IMR-90 (cell line): Measurements from ENCODE around the gene UNK. TPM values are rescaled to one million over a fixed set of nuclear protein-coding genes. Genes with fewer than 3 reads are reported as not detected.

Experiments
- ATAC-seq: fragments of 200-7000 bp; cut with Tn5 transposase; 2 replicates; pipeline ENCODE4 v1.9.1; 2020; ENCODE audit warnings: low read depth, mild to moderate bottlenecking, moderate library complexity
- BruUV-seq: library from RNA; stranded (reverse); fragments of 400-500 nt; replicated peaks from 2 replicates; lab custom pipeline; 2021; lab: Mats Ljungman, UMichigan
- CTCF ChIA-PET: fragments of 300-600 bp; formaldehyde crosslinking; extraction: SDS; loops from one replicate; lab custom pipeline; 2021; ENCODE audit warnings: antibody characterized with exemption; lab: Yijun Ruan, JAX
- POLR2A ChIA-PET: fragments of 300-600 bp; sonication (Branson Sonifier 250); formaldehyde crosslinking; loops from one replicate; lab custom pipeline; 2022; ENCODE audit warnings: antibody characterized with exemption; ENCODE audit not compliant: unreplicated experiment; lab: Charles Lee
- DNase-seq: peaks from one replicate; pipeline ENCODE4 v3.0.0; 2013
- H2AFZ ChIP-seq: replicated peaks from 2 replicates; pipeline ENCODE3; 2013; ENCODE audit warnings: low read length, mild to moderate bottlenecking; ENCODE audit not compliant: poor library complexity
- H2AK5ac ChIP-seq: 2 replicates; pipeline ENCODE4 v1.6.1; 2013; ENCODE audit warnings: low read depth, low read length, inconsistent platforms
- H2AK9ac ChIP-seq: replicated peaks from 2 replicates; pipeline ENCODE3; 2013; ENCODE audit warnings: mild to moderate bottlenecking, low read depth, low read length, moderate library complexity; ENCODE audit not compliant: poor library complexity
- H2BK120ac ChIP-seq: 2 replicates; pipeline ENCODE4 v1.6.1; 2013; ENCODE audit warnings: low read depth, low read length, inconsistent platforms
- H2BK15ac ChIP-seq: 3 replicates; pipeline ENCODE4 v1.6.1; 2013; ENCODE audit warnings: low read depth, low read length, inconsistent platforms
- H2BK20ac ChIP-seq: 2 replicates; pipeline ENCODE4 v1.6.1; 2013; ENCODE audit warnings: low read depth, mild to moderate bottlenecking, inconsistent platforms, low read length, moderate library complexity
- H2BK5ac ChIP-seq: 2 replicates; pipeline ENCODE4 v1.6.1; 2013; ENCODE audit warnings: mild to moderate bottlenecking, low read depth, low read length, inconsistent platforms; ENCODE audit not compliant: poor library complexity, severe bottlenecking
- H3K14ac ChIP-seq: replicated peaks from 2 replicates; pipeline ENCODE4 v1.6.1; 2013; ENCODE audit warnings: low read depth, low read length, inconsistent platforms
- H3K18ac ChIP-seq: 2 replicates; pipeline ENCODE4 v1.6.1; 2013; ENCODE audit warnings: low read depth, low read length, control low read depth
- H3K23ac ChIP-seq: 2 replicates; pipeline ENCODE4 v1.6.1; 2013; ENCODE audit warnings: low read depth, low read length, inconsistent platforms
- H3K27ac ChIP-seq: 2 replicates; pipeline ENCODE4 v1.5.1; 2013; ENCODE audit warnings: mild to moderate bottlenecking, control low read depth, low read length; ENCODE audit not compliant: insufficient read depth
- H3K27me3 ChIP-seq: 2 replicates; pipeline ENCODE4 v1.6.1; 2013; ENCODE audit warnings: low read length; ENCODE audit not compliant: control insufficient read depth, insufficient read depth
- H3K36me3 ChIP-seq: 2 replicates; pipeline ENCODE4 v1.6.1; 2013; ENCODE audit warnings: low read length, mixed read lengths; ENCODE audit not compliant: control insufficient read depth, insufficient read depth
- H3K4ac ChIP-seq: 2 replicates; pipeline ENCODE4 v1.6.1; 2013; ENCODE audit warnings: low read depth, low read length, inconsistent platforms
- H3K4me1 ChIP-seq: 2 replicates; pipeline ENCODE4 v1.6.1; 2013; ENCODE audit warnings: low read length, mixed read lengths; ENCODE audit not compliant: control insufficient read depth, insufficient read depth
- H3K4me2 ChIP-seq: 2 replicates; pipeline ENCODE4 v1.6.1; 2013; ENCODE audit warnings: low read depth, mild to moderate bottlenecking, control low read depth, low read length, moderate library complexity
- H3K4me3 ChIP-seq: 2 replicates; pipeline ENCODE4 v1.5.1; 2013; ENCODE audit warnings: low read depth, mild to moderate bottlenecking, control low read depth, low read length, moderate library complexity; ENCODE audit not compliant: insufficient read depth
- H3K56ac ChIP-seq: 2 replicates; pipeline ENCODE4 v1.6.1; 2013; ENCODE audit warnings: low read length, inconsistent platforms; ENCODE audit not compliant: insufficient read depth; ENCODE audit errors: extremely low read depth
- H3K79me1 ChIP-seq, 2 experiments: 2 replicates each; pipeline ENCODE4 v1.6.1; 2013; ENCODE audit warnings: low read length in 2 of 2, inconsistent platforms in 1 of 2, low read depth in 1 of 2
- H3K9ac ChIP-seq: 2 replicates; pipeline ENCODE4 v1.6.1; 2013; ENCODE audit warnings: low read depth, low read length, control low read depth
- H3K9me1 ChIP-seq: 2 replicates; pipeline ENCODE4 v1.6.1; 2013; ENCODE audit warnings: low read length, inconsistent platforms; ENCODE audit not compliant: insufficient read depth
- H3K9me3 ChIP-seq: 2 replicates; pipeline ENCODE4 v1.6.1; 2013; ENCODE audit warnings: low read length; ENCODE audit not compliant: control insufficient read depth, insufficient read depth
- H4K20me1 ChIP-seq: 2 replicates; pipeline ENCODE4 v1.6.1; 2013; ENCODE audit warnings: low read length, inconsistent platforms; ENCODE audit not compliant: insufficient read depth
- H4K5ac ChIP-seq: 2 replicates; pipeline ENCODE4 v1.6.1; 2013; ENCODE audit warnings: mild to moderate bottlenecking, low read depth, low read length, control low read depth
- H4K8ac ChIP-seq, 2 experiments: 2 replicates each; pipeline ENCODE4 v1.6.1; 2013; ENCODE audit warnings: low read depth in 2 of 2, low read length in 2 of 2, control low read depth in 1 of 2, inconsistent platforms in 1 of 2
- H4K91ac ChIP-seq: 2 replicates; pipeline ENCODE4 v1.6.1; 2013; ENCODE audit warnings: low read depth, low read length, inconsistent platforms; ENCODE audit not compliant: insufficient read depth
- CEBPB ChIP-seq: IDR thresholded peaks from 2 replicates; pipeline ENCODE4 v1.6.1; 2012; ENCODE audit warnings: low read depth, low read length, improper control_type of control experiment
- FOS ChIP-seq: fragments of 150-350 bp; IDR thresholded peaks from 2 replicates; pipeline ENCODE4 v1.6.1; 2016; ENCODE audit warnings: low read depth, low read length
- MAZ ChIP-seq: IDR thresholded peaks from 2 replicates; pipeline ENCODE4 v1.6.1; 2012; ENCODE audit warnings: low read depth, mild to moderate bottlenecking, low read length, improper control_type of control experiment, moderate library complexity, borderline replicate concordance
- MXI1 ChIP-seq: IDR thresholded peaks from 2 replicates; pipeline ENCODE4 v1.6.1; 2012; ENCODE audit warnings: low read depth, mild to moderate bottlenecking, low read length, moderate library complexity, borderline replicate concordance
- NFE2L2 ChIP-seq: fragments of 150-350 bp; IDR thresholded peaks from 2 replicates; pipeline ENCODE4 v1.6.1; 2016; ENCODE audit warnings: low read depth, mild to moderate bottlenecking, low read length
- POLR2A ChIP-seq: IDR thresholded peaks from 2 replicates; pipeline ENCODE4 v1.6.1; 2012; ENCODE audit warnings: mild to moderate bottlenecking, low read depth, low read length
- RAD21 ChIP-seq: IDR thresholded peaks from 2 replicates; pipeline ENCODE4 v1.6.1; 2012; ENCODE audit warnings: low read length, improper control_type of control experiment
- RCOR1 ChIP-seq: IDR thresholded peaks from 2 replicates; pipeline ENCODE4 v1.6.1; 2012; ENCODE audit warnings: mild to moderate bottlenecking, low read length, improper control_type of control experiment; ENCODE audit not compliant: insufficient replicate concordance
- RFX5 ChIP-seq: IDR thresholded peaks from 2 replicates; pipeline ENCODE4 v1.8.0; 2012; ENCODE audit warnings: low read depth, mild to moderate bottlenecking, low read length, moderate library complexity
- SMC3 ChIP-seq: fragments of 150-350 bp; IDR thresholded peaks from 2 replicates; pipeline ENCODE4 v1.6.1; 2016; ENCODE audit warnings: low read depth, mild to moderate bottlenecking, antibody characterized with exemption, low read length, moderate library complexity
- WGBS, 2 experiments: methylation state at CpG; one replicate each; pipeline versions ENCODE4 v1.1.5 to v1.1.7; 2013; ENCODE audit warnings: missing lambda C conversion rate in 2 of 2; ENCODE audit not compliant: insufficient read length in 1 of 2; ENCODE audit errors: extremely low coverage in 2 of 2; 5-methylcytosine and 5-hydroxymethylcytosine counted together
- dilution Hi-C: fragments of 300-500 bp; cut with HindIII; formaldehyde crosslinking; loops from one replicate; pipeline ENCODE4 v1.14.3; 2018; ENCODE audit warnings: low sequenced_read_pairs; ENCODE audit not compliant: unreplicated experiment
- in situ Hi-C: fragments of 300-500 bp; cut with MboI; formaldehyde crosslinking; loops from 3 replicates; pipeline ENCODE4 v1.14.3; 2019; ENCODE audit warnings: low sequenced_read_pairs, inconsistent platforms, mixed read lengths
- intact Hi-C: fragments of 100-400 bp; cut with micrococcal nuclease; formaldehyde crosslinking; loops from 2 replicates; pipeline ENCODE4 v1.10.0; 2022
- polyA plus RNA-seq, 3 experiments: library from polyadenylated mRNA; depleted of rRNA; stranded (reverse); fragments of >200 nt; gene quantifications; 2 replicates each; pipeline ENCODE4 v1.2.3, GENCODE V29; 2012; ENCODE audit warnings: low replicate concordance in 1 of 3
- total RNA-seq: library from RNA; depleted of rRNA; stranded (reverse); fragments of >200 nt; gene quantifications from 2 replicates; pipeline ENCODE4 v1.2.3, GENCODE V29; 2012
- TF ChIP-seq, protein P1 (sequence below): conservative IDR thresholded peaks from 2 replicates; pipeline ENCODE4 v1.5.1; 2012; ENCODE audit warnings: mild to moderate bottlenecking, low read depth, low read length, improper control_type of control experiment
- TF ChIP-seq, protein P2 (sequence below): fragments of 150-350 bp; IDR thresholded peaks from 2 replicates; pipeline ENCODE4 v1.6.1; 2016; ENCODE audit warnings: low read depth, mild to moderate bottlenecking, low read length, moderate library complexity, borderline replicate concordance

Gene UNK
- total and polyA plus RNA-seq, 2 of the 4 experiments (the other 2 are of a cell fraction), result 15.4 to 17.3 TPM

DNA sequence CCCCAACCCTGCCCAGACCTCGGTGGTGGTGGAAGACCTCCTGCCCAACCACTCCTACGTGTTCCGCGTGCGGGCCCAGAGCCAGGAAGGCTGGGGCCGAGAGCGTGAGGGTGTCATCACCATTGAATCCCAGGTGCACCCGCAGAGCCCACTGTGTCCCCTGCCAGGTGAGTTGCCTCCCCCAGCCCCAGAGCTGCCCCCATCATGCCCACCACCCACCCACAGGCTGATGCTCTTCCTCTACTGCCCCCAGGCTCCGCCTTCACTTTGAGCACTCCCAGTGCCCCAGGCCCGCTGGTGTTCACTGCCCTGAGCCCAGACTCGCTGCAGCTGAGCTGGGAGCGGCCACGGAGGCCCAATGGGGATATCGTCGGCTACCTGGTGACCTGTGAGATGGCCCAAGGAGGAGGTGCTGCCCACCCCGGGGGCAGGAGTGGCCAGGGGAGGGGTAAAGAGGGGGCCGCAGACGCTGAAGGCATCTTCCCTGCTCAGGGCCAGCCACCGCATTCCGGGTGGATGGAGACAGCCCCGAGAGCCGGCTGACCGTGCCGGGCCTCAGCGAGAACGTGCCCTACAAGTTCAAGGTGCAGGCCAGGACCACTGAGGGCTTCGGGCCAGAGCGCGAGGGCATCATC, 28.0 kb upstream of the UNK start:
- CTCF ChIA-PET, result no interaction called here
- Histone ChIP-seq H3K4me2 (no peak overlapping the region), H2AK9ac (no peak overlapping the region), H3K79me1 (no peaks in the 10 kb centered on the region), H3K9ac (no peak overlapping the region), H4K20me1 (no peaks in the 10 kb centered on the region), H3K4me3 (no peak overlapping the region), H3K9me1 (peaks cover 3% of the 10 kb centered on the region; the same call in 1 of the 2 replicates), H4K5ac (no peak overlapping the region), H3K27me3 (no peaks in the 10 kb centered on the region; the same call in 1 of the 2 replicates), H3K23ac (no peak overlapping the region), H3K4ac (no peak overlapping the region), H3K36me3 (no peaks in the 10 kb centered on the region), H3K4me1 (peaks cover 6% of the 10 kb centered on the region), H3K14ac (no peak overlapping the region), H2BK120ac (no peak overlapping the region), H2AK5ac (no peak overlapping the region), H2BK5ac (no peak overlapping the region), H2BK15ac (no peak overlapping the region), H2AFZ (no peak overlapping the region), H2BK20ac (no peak overlapping the region), H3K18ac (no peak overlapping the region), H4K8ac (no peak overlapping the region), H4K91ac (no peak overlapping the region), H3K56ac (no peak overlapping the region), H3K27ac (no peak overlapping the region), H3K9me3 (no peaks in the 10 kb centered on the region)
- dilution Hi-C loops, result no loop called here
- BruUV-seq, result no TSS peak
- intact Hi-C loops, result no loop called here
- TF ChIP-seq, protein P1, sequence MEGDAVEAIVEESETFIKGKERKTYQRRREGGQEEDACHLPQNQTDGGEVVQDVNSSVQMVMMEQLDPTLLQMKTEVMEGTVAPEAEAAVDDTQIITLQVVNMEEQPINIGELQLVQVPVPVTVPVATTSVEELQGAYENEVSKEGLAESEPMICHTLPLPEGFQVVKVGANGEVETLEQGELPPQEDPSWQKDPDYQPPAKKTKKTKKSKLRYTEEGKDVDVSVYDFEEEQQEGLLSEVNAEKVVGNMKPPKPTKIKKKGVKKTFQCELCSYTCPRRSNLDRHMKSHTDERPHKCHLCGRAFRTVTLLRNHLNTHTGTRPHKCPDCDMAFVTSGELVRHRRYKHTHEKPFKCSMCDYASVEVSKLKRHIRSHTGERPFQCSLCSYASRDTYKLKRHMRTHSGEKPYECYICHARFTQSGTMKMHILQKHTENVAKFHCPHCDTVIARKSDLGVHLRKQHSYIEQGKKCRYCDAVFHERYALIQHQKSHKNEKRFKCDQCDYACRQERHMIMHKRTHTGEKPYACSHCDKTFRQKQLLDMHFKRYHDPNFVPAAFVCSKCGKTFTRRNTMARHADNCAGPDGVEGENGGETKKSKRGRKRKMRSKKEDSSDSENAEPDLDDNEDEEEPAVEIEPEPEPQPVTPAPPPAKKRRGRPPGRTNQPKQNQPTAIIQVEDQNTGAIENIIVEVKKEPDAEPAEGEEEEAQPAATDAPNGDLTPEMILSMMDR, result no peak
- TF ChIP-seq FOS (no peak), NFE2L2 (no peak), RCOR1 (no peak), RAD21 (no peak), MAZ (no peak), CEBPB (no peak), SMC3 (no peak), MXI1 (no peak), RFX5 (no peak), POLR2A (no peak)
- TF ChIP-seq, protein P2, sequence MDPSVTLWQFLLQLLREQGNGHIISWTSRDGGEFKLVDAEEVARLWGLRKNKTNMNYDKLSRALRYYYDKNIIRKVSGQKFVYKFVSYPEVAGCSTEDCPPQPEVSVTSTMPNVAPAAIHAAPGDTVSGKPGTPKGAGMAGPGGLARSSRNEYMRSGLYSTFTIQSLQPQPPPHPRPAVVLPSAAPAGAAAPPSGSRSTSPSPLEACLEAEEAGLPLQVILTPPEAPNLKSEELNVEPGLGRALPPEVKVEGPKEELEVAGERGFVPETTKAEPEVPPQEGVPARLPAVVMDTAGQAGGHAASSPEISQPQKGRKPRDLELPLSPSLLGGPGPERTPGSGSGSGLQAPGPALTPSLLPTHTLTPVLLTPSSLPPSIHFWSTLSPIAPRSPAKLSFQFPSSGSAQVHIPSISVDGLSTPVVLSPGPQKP, result no peak
- ATAC-seq (no peak), DNase-seq (no peak)
- POLR2A ChIA-PET, result no interaction called here
- WGBS, 2 experiments, result 96% methylated on average over 5 of the region's 29 CpGs; no CpG with 5 or more reads in 1 of the 2 experiments
- in situ Hi-C loops, result no loop called here
